Measurements from ENCODE around the gene RILPL1. TPM values are rescaled to one million over a fixed set of nuclear protein-coding genes. Genes with fewer than 3 reads are reported as not detected.
"Not testable (repeated sequence)": the region's sequence is repeated elsewhere in the genome, so short reads cannot be mapped to it uniquely, and the experiment has no call there.

RILPL1 gene
- total RNA-seq, 2 donors from 2014 or later, result 20.7 to 23.4 TPM

GRCh38 chr12:123532808-123533649 is 490 bp downstream of the RILPL1 start:
- DNase-seq (ENCODE audit: low spot score), result peak; percentile 87
- intact Hi-C loops (cut with DNase I), result no loop called here

GRCh38 chr12:123532019-123532418 is 1.5 kb downstream of the RILPL1 start:
- no peak for DNase-seq (ENCODE audit: low spot score)
- intact Hi-C loops (cut with DNase I), result no loop called here

GRCh38 chr12:123531091-123531490 is 2.4 kb downstream of the RILPL1 start:
- intact Hi-C loops (cut with DNase I), result no loop called here
- no peak for DNase-seq (ENCODE audit: low spot score)

GRCh38 chr12:123530668-123531067 is 2.9 kb downstream of the RILPL1 start:
- intact Hi-C loops (cut with DNase I), result no loop called here

GRCh38 chr12:123529686-123530085 is 3.8 kb downstream of the RILPL1 start:
- intact Hi-C loops (cut with DNase I), result no loop called here
- no peak for DNase-seq (ENCODE audit: low spot score)

More at GRCh38 chr12:123530668-123531067, 2.9 kb downstream of the RILPL1 start:
- DNase-seq (ENCODE audit: low spot score), result no peak

GRCh38 chr12:123528858-123529257 is 4.7 kb downstream of the RILPL1 start:
- intact Hi-C loops (cut with DNase I), result no loop called here
- no peak for DNase-seq (ENCODE audit: low spot score)

GRCh38 chr12:123526542-123527080 is 6.9 kb downstream of the RILPL1 start:
- DNase-seq (ENCODE audit: low spot score), result no peak
- intact Hi-C loops (cut with DNase I), result no loop called here

GRCh38 chr12:123524378-123524777 is 9.1 kb downstream of the RILPL1 start:
- intact Hi-C loops (cut with DNase I), result no loop called here
- DNase-seq (ENCODE audit: low spot score), result no peak

GRCh38 chr12:123523518-123523917 is 10.0 kb downstream of the RILPL1 start:
- intact Hi-C loops (cut with DNase I), result no loop called here
- no peak for DNase-seq (ENCODE audit: low spot score)

GRCh38 chr12:123522164-123522563 is 11.4 kb downstream of the RILPL1 start:
- intact Hi-C loops (cut with DNase I), result no loop called here
- DNase-seq (ENCODE audit: low spot score), result no peak

GRCh38 chr12:123520567-123521474 is 12.7 kb downstream of the RILPL1 start:
- intact Hi-C loops (cut with DNase I), result no loop called here
- DNase-seq (ENCODE audit: low spot score), result no peak

- intact Hi-C loops (cut with DNase I), result no loop called here
- DNase-seq (ENCODE audit: low spot score), result peak; percentile 88
Observed at GRCh38 chr12:123519141-123520001, 14.1 kb downstream of the RILPL1 start.

- intact Hi-C loops (cut with DNase I), result no loop called here
- DNase-seq (ENCODE audit: low spot score), result no peak
Observed at GRCh38 chr12:123516216-123516780, 17.2 kb downstream of the RILPL1 start.

GRCh38 chr12:123514582-123515221 is 18.8 kb downstream of the RILPL1 start:
- intact Hi-C loops (cut with DNase I); DNase-seq (ENCODE audit: low spot score): not testable (repeated sequence)

- intact Hi-C loops (cut with DNase I), result no loop called here
- no peak for DNase-seq (ENCODE audit: low spot score)
Observed at GRCh38 chr12:123513805-123514204, 19.7 kb downstream of the RILPL1 start.

- intact Hi-C loops (cut with DNase I), result no loop called here
- no peak for DNase-seq (ENCODE audit: low spot score)
Observed at GRCh38 chr12:123512838-123513665, 20.5 kb downstream of the RILPL1 start.

- intact Hi-C loops (cut with DNase I), result no loop called here
- no peak for DNase-seq (ENCODE audit: low spot score)
Observed at GRCh38 chr12:123506843-123507236, 26.7 kb downstream of the RILPL1 start.

All from posterior vena cava (tissue), 2 donors.